Measurements from ENCODE around the gene BLOC1S3.

The BLOC1S3 gene

GRCh38 chr19:45145270-45146189 lies 33.1 kb upstream of the BLOC1S3 start:
- in situ Hi-C loops (cut with MboI; ENCODE audit: low sequenced_read_pairs): no loop called here

GRCh38 chr19:45146251-45146650 lies 32.3 kb upstream of the BLOC1S3 start:
- in situ Hi-C loops (cut with MboI; ENCODE audit: low sequenced_read_pairs): no loop called here

- in situ Hi-C loops (cut with MboI; ENCODE audit: low sequenced_read_pairs): no loop called here
Observed at GRCh38 chr19:45146741-45147205, 31.8 kb upstream of the BLOC1S3 start.

- in situ Hi-C loops (cut with MboI; ENCODE audit: low sequenced_read_pairs): no loop called here
Observed at GRCh38 chr19:45147835-45148676, 30.5 kb upstream of the BLOC1S3 start.

- in situ Hi-C loops (cut with MboI; ENCODE audit: low sequenced_read_pairs): no loop called here
Observed at GRCh38 chr19:45149129-45149528, 29.5 kb upstream of the BLOC1S3 start.

- in situ Hi-C loops (cut with MboI; ENCODE audit: low sequenced_read_pairs): no loop called here
Observed at GRCh38 chr19:45150180-45150579, 28.4 kb upstream of the BLOC1S3 start.

GRCh38 chr19:45150751-45151281 lies 27.8 kb upstream of the BLOC1S3 start:
- in situ Hi-C loops (cut with MboI; ENCODE audit: low sequenced_read_pairs): no loop called here

GRCh38 chr19:45151320-45151719 lies 27.3 kb upstream of the BLOC1S3 start:
- in situ Hi-C loops (cut with MboI; ENCODE audit: low sequenced_read_pairs): no loop called here

- in situ Hi-C loops (cut with MboI; ENCODE audit: low sequenced_read_pairs): no loop called here
Observed at GRCh38 chr19:45151821-45152503, 26.6 kb upstream of the BLOC1S3 start.

GRCh38 chr19:45152504-45153338 lies 25.9 kb upstream of the BLOC1S3 start:
- in situ Hi-C loops (cut with MboI; ENCODE audit: low sequenced_read_pairs): no loop called here

- in situ Hi-C loops (cut with MboI; ENCODE audit: low sequenced_read_pairs): no loop called here
Observed at GRCh38 chr19:45153339-45154063, 25.1 kb upstream of the BLOC1S3 start.

GRCh38 chr19:45154064-45154827 lies 24.3 kb upstream of the BLOC1S3 start:
- in situ Hi-C loops (cut with MboI; ENCODE audit: low sequenced_read_pairs): no loop called here

- in situ Hi-C loops (cut with MboI; ENCODE audit: low sequenced_read_pairs): no loop called here
Observed at GRCh38 chr19:45156011-45156630, 22.5 kb upstream of the BLOC1S3 start.

GRCh38 chr19:45156751-45157150 lies 21.8 kb upstream of the BLOC1S3 start:
- in situ Hi-C loops (cut with MboI; ENCODE audit: low sequenced_read_pairs): no loop called here

- in situ Hi-C loops (cut with MboI; ENCODE audit: low sequenced_read_pairs): no loop called here
Observed at GRCh38 chr19:45158503-45159209, 19.9 kb upstream of the BLOC1S3 start.

- in situ Hi-C loops (cut with MboI; ENCODE audit: low sequenced_read_pairs): no loop called here
Observed at GRCh38 chr19:45159210-45159970, 19.2 kb upstream of the BLOC1S3 start.

GRCh38 chr19:45159971-45160324 lies 18.6 kb upstream of the BLOC1S3 start:
- in situ Hi-C loops (cut with MboI; ENCODE audit: low sequenced_read_pairs): no loop called here

All from hTERT RPE-1 (cell line).